HG02970 (cell line): Measurements from ENCODE around the gene SARNP.
A peak's percentile ranks its signal among the peaks of the same experiment; 100 is the strongest.
"Not testable (repeated sequence)": the region's sequence is repeated elsewhere in the genome, so short reads cannot be mapped to it uniquely, and the experiment has no call there.

Experiments used
- ATAC-seq: cut with Tn5 transposase; IDR thresholded peaks from one replicate; pipeline ENCODE4 v1.9.1; 2021; ENCODE audit warnings: mild to moderate bottlenecking, moderate library complexity, moderate number of reproducible peaks; ENCODE audit not compliant: unreplicated experiment, low FRiP score

Gene SARNP

DNA sequence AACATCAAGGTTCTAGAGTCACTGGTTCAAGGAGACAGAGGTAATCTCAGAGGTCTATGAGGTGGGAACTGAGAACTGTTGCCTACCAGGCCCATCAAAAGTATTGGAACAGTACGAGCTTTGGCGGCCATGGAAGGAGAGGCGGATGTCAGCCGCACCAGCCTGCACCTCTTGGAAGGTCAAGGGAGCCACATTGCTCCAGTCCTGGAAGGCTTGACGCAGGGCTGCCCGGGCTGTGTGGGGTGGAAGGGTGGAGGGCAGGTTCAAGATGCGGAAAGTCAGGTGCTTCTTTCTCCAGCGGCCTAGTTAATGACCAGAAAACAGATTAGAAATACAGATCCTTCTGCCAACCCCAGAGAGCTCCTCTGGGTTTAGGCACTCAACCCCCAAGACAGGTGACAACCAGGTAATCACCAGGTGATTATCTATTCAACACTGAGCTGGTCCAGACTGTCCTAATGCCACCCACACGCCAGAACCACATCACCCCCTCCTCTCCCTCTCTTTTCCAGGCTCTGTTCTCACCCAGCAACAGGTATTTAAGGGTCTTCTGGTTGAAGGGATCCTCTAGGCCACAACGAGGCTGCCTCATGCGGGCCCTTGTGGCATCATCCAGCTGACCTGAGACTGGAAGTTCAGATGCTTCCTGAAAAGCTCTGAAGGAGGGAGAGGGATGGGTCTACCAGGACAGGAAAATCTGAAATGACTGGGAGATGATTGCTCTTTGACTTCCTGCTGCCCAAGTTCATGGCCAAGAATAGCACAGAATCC lies 23.2 kb upstream of the SARNP start:
- no peak for ATAC-seq

DNA sequence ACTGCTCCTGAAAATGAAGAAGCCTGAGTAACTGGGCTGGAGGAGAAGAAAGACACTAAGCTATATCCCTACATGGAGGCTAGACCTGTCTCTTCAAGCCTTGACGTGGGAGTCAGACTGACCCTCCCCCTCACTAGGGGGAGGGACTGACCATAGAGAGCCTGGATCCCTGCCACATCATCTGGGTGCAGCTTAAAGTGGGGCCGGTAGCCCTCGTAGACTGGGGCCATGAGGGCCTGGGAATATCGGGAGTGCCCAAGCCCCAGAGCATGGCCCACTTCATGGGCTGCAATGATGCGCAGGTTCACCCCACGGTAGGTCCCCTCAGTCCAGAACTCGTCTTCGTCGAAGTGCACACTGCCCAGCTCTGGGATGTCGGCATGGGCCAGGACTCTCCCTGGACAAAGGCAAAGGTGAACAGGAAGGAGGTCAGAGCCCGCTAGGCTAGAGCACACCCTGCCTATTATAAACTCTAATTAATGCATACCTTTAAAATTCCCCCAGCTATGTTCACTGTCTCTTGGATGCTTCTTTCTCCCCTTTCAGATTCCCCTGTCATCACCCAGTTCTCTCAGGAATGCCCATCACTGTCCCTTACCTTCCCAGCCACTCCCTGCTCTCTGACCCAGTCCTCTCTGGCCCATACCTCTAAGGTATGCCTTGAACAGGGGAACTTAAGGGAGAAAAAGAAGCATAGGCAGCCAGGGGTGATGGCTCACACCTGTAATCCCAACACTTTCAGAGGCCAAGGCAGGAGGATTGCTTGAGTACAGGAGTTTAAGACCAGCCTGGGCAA lies 22.0 kb upstream of the SARNP start:
- no peak for ATAC-seq

DNA sequence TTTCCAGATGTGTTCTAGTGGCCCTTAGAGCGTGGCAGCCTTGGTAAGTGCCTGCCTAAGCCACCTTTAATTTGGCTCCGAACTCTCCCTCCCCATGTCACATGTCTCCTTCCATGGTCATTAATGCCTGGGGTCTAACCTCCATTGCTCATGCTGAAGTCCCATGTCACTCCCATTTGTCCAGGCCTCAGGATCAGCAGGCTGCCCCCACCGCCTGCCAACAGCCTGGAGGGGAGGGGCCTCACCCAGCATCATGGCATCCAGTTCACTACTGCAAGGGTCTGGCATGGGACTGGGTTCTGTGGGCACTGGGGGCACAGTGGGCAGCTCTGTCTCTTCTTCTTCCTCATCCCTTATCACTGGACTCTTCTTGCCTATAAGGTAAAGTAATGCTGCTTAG lies 20.8 kb upstream of the SARNP start:
- no peak for ATAC-seq

DNA sequence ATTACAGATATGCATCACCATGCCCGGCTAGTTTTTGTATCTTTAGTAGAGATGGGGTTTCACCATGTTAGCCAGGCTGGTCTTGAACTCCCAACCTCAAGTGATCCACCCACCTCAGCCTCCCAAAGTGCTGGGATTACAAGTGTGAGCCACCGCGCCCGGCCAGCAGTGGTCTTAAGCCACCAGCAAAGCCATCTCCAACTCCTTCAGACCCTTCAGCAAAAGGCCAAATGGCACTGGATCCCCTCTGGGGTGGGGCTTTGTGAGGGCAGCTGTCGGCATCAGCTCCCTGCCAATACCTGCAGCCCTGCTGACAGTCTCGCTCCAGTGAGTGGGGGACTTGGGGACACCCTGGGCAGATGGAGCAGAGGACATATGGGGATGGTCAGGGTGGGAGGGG lies 16.9 kb upstream of the SARNP start:
- ATAC-seq = not testable (repeated sequence)

DNA sequence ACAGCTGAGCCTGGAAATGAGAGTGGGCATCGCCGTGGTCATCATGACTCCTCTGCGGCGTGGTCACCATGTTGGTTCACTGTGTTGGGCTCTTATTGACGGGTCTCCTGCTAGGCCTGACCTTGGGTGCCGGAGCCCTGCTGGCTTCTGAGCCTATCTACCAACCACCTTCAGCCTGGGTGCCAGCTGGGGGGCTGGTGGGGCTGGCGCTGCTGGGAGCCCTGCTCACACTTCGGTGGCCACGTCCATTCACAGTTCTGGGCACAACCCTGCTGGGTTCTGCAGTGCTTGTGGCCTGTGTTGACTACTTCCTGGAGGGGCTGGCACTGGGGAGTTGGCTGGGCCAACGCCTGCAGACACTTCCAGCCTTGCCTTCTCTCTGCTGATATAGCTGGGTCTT lies 15.5 kb upstream of the SARNP start:
- no peak for ATAC-seq

DNA sequence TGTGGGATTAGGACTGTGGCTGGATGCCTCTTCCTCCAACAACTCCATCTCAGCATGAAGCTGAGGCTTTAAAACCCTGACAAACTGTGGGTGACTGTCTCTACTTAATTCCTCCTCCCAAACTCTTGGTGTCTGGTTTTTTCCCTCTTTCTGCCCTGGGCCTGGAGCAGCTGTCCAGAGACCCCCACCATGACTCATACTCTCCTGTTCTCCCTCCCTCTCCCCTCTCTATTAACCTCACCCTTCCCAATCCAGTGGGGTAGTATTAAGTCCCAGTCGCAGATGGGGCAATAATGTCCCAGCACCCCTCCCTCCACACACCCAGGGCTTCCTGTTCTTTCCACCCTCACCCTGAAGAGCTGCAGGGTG lies 13.9 kb upstream of the SARNP start:
- ATAC-seq = no peak

DNA sequence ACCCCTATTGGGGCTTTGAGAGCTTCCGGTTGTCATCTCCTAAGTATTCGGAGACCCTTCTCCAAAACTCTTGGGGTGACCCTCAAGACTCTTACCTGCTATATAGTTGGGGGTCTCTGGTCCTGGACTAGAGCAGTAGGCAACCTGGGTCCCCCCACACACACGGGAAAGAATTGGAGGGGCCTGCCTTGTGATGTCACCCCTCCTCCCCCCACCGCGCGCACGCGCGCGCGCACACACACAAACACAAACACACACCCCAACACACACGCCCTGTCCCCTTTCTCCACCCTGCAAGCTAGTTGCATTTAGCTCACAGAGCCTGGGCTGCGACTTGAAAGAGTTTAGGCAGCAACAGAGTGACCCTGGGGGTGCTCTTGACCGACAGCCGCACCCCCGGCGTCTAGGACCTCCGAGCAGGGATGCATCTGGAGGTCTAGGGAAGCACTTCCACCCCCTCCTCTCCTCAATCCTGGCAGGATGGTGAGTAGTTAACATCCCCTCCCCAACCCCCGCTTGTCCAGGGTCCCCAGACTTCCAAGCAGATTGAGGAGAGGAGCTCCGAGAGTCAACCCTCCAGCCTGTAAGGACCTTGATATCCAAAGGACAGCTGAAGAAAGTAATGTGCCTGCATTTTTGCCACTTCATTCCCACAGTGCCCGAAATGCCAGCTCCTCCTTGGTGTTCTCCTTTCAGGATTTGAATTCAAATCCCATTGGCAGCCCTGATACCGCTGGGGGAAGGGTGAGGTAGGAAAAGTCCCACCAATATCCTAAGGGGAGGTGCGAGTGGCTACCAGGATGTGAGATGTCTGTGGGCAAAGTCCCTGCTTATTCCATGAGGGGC lies 13.3 kb upstream of the SARNP start:
- ATAC-seq = no peak

DNA sequence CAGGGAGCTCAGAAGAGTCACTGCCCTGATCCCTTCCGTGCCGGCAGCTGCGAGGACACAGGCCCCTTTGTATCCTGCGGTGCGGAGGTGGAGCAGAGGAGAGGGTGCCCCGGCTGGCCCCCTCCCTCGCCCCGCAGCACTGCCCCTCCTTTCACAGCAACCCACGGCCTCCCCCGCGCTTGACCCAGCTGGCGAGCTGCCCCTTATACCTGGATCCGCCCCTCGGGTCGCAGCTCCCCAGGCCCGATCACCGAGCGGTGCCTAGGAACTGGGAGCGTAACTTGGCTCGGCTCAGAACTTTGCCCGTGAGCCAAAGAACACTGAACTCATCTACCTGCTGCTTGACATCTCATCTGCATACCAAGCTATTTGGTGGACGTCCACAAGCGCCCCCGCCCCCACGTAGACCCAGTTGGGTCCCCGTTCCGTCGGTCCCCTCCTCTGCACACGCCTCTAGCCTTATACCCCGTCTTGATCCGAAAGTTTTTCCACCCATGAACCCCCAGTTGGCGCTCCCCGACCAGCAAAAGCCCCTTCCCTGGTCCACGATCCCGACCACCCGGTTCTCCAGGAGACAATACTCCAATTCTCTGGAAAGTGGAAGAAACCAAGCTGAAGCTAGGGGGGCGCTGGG lies 12.6 kb upstream of the SARNP start:
- no peak for ATAC-seq

DNA sequence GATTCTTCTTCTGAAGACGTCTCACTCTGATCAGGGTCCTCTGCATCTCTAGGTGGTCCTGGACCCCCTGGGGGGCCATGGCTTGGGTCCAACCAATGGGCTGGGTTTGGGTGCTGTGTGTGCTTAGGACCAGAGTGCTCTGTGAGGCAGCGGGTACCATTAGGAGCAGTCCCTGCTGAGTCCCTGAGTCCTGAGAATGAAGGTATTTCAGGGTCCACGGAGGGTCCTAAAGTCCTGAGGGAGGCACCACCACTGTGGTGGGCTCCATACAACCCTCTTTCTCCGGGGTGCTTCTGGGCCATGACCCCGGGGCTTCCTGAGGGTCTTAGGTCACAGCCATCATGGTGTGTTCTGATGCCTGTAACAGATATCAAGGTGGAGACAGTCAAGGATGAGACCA lies 10.8 kb upstream of the SARNP start:
- no peak for ATAC-seq

DNA sequence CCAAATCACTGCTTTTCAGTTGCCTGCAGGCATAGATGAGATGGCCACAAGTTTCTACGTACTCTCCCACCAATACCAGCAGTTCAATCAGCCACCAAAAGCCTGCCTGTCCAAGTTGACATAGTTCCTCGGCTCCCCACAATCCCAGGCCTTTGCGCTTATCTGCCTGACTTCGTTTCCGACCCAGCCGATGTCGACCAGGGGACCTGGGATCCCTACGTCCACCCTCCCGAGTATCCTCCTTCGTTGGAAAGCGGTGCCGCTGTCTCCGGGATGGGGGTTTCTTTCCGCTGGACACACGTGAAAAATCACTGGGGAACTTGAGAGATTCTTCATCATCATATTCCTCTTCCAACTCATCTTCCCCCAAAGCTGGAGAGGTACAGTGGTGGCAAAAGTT lies 10.3 kb upstream of the SARNP start:
- ATAC-seq = no peak

DNA sequence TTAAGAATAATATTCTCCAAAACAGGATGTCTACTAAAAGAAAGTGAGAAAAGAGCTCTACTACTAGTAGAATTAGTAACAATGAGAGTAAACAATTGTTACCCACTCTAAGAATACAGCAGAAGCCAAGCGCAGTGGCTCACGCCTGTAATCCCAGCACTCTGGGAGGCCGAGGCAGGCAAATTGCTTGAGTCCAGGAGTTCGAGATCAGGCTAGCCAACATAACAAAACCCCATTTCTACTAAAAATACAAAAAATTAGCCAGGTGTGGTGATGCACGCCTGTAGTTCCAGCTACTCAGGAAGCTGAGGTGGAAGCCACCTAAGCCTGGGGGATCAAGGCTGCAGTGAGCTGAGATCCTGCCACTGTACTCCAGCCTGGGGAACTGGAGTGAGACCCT lies 7.2 kb upstream of the SARNP start:
- ATAC-seq = no peak

DNA sequence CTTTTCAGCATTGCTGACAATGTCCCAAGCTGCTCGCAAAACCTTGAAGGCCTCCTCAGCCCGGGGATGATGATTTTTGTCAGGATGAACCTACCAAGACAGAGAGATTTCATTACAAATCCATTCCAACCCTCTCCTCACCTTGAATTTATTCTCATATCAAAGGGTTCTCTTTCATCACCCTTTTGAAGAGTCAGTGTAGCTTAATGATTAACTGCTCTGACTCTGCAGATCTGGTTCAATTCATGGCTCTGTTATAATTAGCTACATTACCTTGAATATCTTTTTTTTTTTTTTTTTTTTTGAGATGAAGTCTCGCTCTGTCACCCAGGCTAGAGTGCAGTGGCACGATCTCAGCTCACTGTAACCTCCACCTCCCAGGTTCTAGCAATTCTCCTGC lies 5.9 kb upstream of the SARNP start:
- no peak for ATAC-seq

DNA sequence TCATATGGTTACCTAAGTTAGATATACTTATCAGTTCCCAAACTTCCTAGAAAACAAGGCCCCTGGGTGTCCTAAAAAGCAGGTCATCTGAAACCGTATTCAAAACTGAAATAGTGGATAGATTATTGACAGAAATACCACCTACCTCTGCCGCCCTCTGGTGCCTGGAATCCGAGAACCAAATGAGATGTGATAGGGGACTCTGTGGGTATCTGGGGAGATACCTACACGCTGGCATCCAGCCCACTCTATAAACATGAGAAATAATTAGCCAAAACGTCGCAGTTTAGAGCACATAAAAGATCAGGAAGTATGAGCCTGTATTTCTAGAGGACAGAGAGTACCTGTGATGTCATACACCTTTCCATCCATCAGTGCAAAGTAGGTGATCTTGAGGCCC lies 4.7 kb upstream of the SARNP start:
- ATAC-seq = no peak

DNA sequence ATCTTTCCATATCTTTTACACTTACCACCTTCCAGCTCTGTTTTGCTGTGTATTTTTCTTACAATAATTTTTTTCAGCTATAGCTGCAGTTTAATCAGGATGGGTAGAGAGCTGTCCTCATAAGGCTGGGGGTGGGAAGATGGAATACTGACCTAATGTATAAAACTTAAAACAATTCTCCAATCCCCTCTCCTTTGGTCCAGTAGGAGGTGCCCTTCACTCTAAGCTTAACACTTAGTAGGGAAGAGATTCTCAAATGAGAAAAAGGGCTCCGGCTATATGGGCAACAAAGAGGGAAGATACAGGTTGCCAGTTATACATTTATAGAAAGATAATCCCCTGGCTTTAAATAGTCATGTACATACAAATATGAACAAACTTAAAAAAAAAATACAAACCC lies 3.2 kb upstream of the SARNP start:
- no peak for ATAC-seq

DNA sequence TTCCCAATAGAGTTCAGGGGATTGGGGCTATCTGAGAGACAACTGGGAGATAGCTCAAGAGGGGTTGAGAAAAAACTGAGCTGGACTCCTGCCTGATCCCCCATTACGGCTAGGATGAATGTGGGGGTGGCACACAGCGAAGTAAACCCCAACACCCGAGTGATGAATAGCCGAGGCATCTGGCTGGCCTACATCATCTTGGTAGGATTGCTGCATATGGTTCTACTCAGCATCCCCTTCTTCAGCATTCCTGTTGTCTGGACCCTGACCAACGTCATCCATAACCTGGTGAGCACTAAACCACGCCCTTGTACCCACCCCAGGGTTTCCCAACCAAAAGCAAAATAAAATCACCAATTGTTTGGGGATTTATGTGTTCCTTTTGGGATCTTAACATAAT lies 1.4 kb upstream of the SARNP start:
- no peak for ATAC-seq

DNA sequence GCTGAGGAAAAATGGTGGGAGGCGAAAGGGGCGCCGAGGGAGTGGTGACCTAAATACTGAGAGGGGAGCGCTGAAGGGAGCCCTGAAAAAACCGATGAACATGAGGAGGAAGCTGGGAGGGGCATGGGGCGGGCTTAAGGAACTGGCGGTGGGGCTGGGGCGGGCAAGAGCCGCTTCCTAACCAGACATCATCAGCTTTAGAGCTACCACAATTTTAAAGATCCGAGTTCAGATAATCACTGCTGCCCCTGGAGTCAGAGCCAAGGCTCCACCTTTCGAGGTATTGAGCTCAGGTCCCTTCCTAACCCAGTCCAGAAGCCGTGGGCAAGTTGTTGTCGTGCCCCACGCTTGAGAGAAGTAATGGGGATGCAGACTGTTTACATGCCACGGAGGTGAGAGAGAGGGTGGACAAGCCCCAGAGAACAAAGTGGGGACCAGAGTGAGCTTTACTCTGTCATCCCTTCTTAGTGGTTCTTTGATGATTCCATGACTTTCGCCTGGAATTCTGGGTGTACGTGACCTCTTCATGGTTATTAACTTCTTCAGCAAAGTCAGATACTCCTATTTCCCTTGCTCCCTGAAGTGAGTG lies 710 bp upstream of the SARNP start:
- peak; percentile 21 for ATAC-seq

DNA sequence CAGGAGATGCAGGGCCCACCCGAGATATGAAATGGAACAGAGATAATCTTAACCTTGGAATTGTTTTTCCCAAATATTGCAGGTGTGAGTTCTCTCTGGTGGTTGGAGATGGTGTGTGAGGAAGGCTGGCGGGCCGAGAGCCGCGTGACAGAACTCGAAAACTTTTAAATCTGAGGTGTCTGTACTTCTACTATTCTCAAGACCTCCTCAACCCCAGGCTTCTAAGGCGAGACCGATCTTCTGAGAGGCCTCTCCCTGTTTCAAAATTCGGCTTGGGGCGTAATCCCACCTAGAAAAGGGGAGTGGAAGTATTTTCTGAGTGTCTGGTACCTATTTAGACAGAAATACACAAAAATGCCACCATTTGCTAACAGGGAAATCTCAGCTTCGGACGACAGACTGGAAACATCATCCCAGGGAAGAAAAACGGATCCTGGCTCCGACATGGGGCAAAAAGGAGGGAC lies 611 bp downstream of the SARNP start:
- ATAC-seq = no peak

DNA sequence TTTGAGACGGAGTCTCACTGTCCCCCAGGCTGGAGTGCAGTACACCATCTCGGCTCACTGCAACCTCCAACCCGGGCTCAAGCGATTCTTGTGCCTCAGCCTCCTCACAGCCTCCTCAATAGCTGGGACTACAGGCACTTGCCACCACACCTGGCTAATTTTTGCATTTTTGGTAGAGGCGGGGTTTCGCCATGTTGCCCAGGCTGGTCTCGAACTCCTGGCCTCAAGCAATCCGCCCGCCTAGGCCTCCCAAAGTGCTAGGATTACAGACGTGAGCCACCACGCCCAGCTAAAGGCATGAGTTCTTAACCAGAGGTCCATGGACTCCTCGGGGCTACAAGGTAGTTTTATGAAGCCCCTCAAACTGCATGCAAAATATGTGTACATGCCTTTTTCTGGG lies 2.1 kb downstream of the SARNP start:
- no peak for ATAC-seq

DNA sequence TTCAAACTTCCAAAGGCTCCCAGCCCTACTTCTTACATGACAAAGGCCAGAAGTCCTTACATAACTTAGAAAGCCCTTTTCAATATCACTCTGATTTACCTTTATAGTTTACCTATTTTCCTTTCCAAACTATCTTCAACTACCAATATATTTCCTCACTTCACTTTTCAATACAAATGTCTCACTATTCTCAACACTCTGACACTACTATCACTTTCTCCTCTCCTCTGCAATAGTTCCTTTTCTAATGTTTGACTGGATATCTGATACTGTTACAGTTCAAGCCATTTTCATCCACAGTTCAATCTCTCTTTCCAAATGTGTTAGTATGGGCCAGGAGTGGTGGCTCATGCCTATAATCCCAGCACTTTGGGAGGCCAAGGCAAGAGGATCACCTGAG lies 3.3 kb downstream of the SARNP start:
- no peak for ATAC-seq

DNA sequence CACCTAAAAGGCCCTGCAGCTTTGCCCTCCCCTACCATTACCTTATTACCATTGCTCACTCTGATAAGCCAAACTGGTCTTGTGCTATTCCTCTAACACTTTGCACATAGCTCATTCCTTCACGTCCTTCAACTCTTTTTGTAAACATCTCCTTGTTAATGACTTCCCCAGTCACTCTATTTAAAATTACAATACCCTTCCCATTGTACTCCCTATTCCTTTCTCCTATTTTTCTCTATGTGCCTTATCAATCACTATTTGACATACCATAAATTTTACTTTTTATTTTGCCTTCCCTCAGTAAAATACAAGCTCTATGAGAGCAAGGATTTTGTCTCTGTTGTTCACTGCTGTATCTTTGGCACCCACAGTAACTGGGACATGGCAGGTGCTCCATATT lies 5.4 kb downstream of the SARNP start:
- no peak for ATAC-seq
